Fibroblast of the aortic adventitia (primary cell): ENCODE results near the gene ACACB. TPM values are rescaled to one million over a fixed set of nuclear protein-coding genes. Genes with fewer than 3 reads are reported as not detected.

Experiments used
- DNase-seq: peaks from one replicate; pipeline ENCODE4 v3.0.0-alpha.2; 2010; ENCODE audit warnings: low read depth
- H3K4me3 ChIP-seq: 2 replicates; pipeline ENCODE4 v1.5.1; 2011; ENCODE audit warnings: low read depth, mild to moderate bottlenecking, control low read depth, low read length, moderate library complexity
- CTCF ChIP-seq: IDR thresholded peaks from 2 replicates; pipeline ENCODE4 v1.5.1; 2011; ENCODE audit warnings: mild to moderate bottlenecking, low read length, control low read depth, inconsistent platforms; ENCODE audit not compliant: insufficient read depth
- total RNA-seq: library from RNA; depleted of rRNA; stranded (reverse); fragments of >200 nt; gene quantifications from 2 replicates; pipeline ENCODE4 v1.2.3, GENCODE V29; 2012; ENCODE audit warnings: low replicate concordance

ACACB gene
- total RNA-seq, 1 donor, result 14.7 TPM

GRCh38 chr12:109244073-109244472, 127.7 kb downstream of the ACACB start:
- no peak for DNase-seq
- H3K4me3 ChIP-seq, result no peak overlapping the region
- no peak for TF ChIP-seq CTCF

- no peak for DNase-seq
- no peak overlapping the region for H3K4me3 ChIP-seq
- TF ChIP-seq CTCF, result no peak
Observed at GRCh38 chr12:109246221-109246620, 129.8 kb downstream of the ACACB start.

GRCh38 chr12:109247831-109248654, 131.7 kb downstream of the ACACB start:
- TF ChIP-seq CTCF, result no peak
- DNase-seq, result no peak
- H3K4me3 ChIP-seq, result no peak overlapping the region

GRCh38 chr12:109250523-109250922, 134.1 kb downstream of the ACACB start:
- no peak for TF ChIP-seq CTCF
- DNase-seq, result no peak
- H3K4me3 ChIP-seq, result no peak overlapping the region

GRCh38 chr12:109252799-109253198, 136.4 kb downstream of the ACACB start:
- H3K4me3 ChIP-seq, result no peak overlapping the region
- no peak for DNase-seq
- TF ChIP-seq CTCF, result no peak

- no peak for TF ChIP-seq CTCF
- no peak for DNase-seq
- no peak overlapping the region for H3K4me3 ChIP-seq
Observed at GRCh38 chr12:109253913-109254544, 137.6 kb downstream of the ACACB start.
